IPS-20b (cell line): ENCODE measurements around the gene LRRC75B.
A peak's percentile ranks its signal among the peaks of the same experiment; 100 is the strongest.
"Not testable (repeated sequence)": the region's sequence is repeated elsewhere in the genome, so short reads cannot be mapped to it uniquely, and the experiment has no call there.

Source experiments
- H3K27ac ChIP-seq: one replicate; pipeline ENCODE4 v1.5.1; 2013; ENCODE audit warnings: low read length
- H3K27me3 ChIP-seq: 2 replicates; pipeline ENCODE4 v1.6.1; 2013; ENCODE audit warnings: mild to moderate bottlenecking, low read length, inconsistent platforms; ENCODE audit not compliant: insufficient read depth
- H3K36me3 ChIP-seq: 2 replicates; pipeline ENCODE4 v1.6.1; 2013; ENCODE audit warnings: low read depth, mild to moderate bottlenecking, inconsistent platforms, low read length, moderate library complexity; ENCODE audit not compliant: insufficient read depth
- H3K4me1 ChIP-seq: 2 replicates; pipeline ENCODE4 v1.6.1; 2013; ENCODE audit warnings: mild to moderate bottlenecking, control low read depth, inconsistent platforms, low read length, moderate library complexity; ENCODE audit not compliant: insufficient read depth
- H3K4me3 ChIP-seq: 2 replicates; pipeline ENCODE4 v1.5.1; 2013; ENCODE audit warnings: mild to moderate bottlenecking, low read length, inconsistent platforms
- H3K9ac ChIP-seq: 2 replicates; pipeline ENCODE4 v1.6.1; 2013; ENCODE audit warnings: low read depth, mild to moderate bottlenecking, inconsistent platforms, low read length, moderate library complexity
- H3K9me3 ChIP-seq: 2 replicates; pipeline ENCODE4 v1.6.1; 2013; ENCODE audit warnings: mild to moderate bottlenecking, low read depth, low read length, inconsistent platforms; ENCODE audit not compliant: insufficient read depth

The LRRC75B gene

DNA sequence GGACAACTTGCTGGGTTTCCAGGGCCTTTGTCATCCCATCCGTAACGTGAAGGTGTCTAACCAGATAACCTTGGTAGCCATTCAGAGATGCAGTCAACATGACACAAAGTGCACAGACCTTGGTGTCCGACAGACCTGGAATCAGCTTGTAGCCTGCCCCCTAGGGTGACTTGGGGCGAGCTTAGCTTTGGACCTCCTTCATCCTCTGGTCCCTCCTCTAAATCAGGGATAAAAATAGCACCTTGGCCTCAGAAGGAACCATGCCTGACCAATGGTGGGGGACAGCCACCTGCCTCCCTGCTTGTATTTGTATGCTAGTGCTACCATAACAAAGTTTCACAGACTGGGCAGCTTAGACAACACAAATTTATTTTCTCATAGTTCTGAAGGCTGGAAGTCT is 33.4 kb downstream of the LRRC75B start:
- peaks cover 4% of the 10 kb centered on the region for H3K4me1 ChIP-seq
- no peaks in the 10 kb centered on the region for H3K9me3 ChIP-seq
- no peak overlapping the region for H3K27ac ChIP-seq
- H3K4me3 ChIP-seq, result no peak overlapping the region
- H3K9ac ChIP-seq, result no peak overlapping the region
- H3K36me3 ChIP-seq, result peaks cover 64% of the 10 kb centered on the region
- no peaks in the 10 kb centered on the region for H3K27me3 ChIP-seq

DNA sequence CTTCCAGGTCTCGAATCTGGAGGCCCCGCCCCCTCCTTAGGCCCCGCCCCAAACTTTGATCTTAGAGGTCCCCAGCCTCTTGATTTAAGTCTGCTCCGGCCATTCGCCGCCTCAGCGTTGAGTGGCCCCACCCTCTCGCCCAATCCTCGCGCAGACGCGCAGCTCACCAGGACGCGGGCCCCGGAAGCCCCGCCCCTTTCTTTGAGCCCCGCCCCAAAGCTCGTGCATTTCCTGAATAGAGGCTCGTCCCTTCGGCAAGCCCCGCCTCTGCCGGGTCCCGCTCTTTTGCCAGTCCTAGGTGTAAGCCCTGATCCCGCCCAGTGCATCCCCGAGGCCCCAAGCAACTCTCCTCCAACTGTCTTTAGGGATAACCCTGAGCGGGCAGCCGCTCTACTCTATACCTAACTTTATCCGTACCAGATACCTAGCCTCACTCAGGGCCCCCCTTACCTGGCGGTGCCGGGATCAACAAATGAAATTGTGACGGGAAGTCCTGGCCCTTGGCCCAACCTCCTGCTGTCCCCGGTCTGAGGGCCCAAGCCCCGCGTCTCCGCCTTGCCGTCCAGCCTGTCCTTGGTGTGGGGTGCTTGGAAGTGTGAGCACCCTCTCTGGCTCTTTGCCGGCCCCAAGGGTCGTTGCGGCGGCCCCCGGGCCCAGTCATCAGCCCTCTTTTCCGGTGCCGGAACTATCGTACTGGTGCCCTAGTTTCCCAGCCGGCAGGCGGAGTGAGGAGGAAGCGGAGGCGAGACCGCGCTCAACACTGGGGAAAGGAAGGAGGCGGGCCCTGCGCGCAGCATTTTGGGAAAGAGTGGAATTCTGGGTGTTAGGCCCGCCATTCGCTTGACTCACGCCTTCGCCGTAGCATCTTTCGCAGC is 37.5 kb downstream of the LRRC75B start, which contains the start of gene SNRPD3:
TSS of gene SNRPD3 (plus strand) at position 835 of the 875 bp plus-strand sequence. CDS start 1,676 bp downstream, outside the sequence.
- Histone ChIP-seq H3K9ac (peak within 1 kb of the TSS; percentile 99), H3K27me3 (no peaks in the 10 kb centered on the region), H3K4me1 (peaks cover 10% of the 10 kb centered on the region), H3K4me3 (peak within 1 kb of the TSS; percentile 98), H3K36me3 (peaks cover 36% of the 10 kb centered on the region), H3K27ac (peak within 1 kb of the TSS; percentile 100), H3K9me3 (no peaks in the 10 kb centered on the region)

DNA sequence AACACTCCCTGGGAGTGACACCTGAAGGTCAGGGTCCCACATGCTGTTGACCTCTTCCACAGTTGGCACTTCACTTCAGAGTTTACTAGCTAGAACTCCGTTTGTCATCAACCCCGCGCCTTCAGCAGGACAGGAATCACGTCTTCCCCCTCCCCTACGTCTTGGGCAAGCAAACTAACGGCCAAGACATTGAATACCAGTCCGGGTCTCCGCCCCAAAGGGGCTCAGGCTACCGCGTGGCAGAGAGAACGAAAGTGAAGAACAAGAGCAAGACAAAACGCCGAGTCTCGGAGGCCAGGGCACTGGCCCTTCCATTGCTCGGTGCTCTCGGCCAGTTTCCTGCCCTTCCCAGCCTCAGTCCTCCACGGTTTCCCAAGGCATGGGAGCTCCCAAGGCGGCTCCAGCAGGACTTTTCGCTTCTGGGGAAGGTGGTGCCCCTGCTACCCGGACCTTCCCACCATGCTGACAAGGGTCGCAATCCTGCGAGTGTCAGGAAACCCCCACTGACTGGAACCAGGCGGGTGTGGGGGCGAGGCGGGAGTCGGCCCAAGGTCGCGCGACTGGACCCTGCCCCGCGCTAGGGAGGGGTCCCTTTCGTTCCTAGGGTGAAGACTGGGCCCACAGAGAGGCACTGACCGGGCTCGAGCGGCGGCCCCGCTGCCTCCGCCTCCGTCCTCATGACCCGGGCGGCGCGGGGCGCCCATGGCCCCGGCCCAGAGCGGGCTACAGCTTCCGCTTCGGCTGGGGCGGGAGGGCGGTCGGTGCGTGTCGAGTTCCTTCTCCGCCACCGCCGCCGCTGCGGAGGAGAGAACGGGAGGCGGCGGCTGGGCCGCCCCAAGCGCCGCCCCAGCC is 38.3 kb downstream of the LRRC75B start, which contains the start of gene GUCD1:
TSS of gene GUCD1 (minus strand) at position 826 of the 852 bp plus-strand sequence. CDS start at position 679, 147 bp downstream.
- Histone ChIP-seq H3K9me3 (no peaks in the 10 kb centered on the region), H3K27ac (peak within 1 kb of the TSS; percentile 100), H3K4me3 (peak within 1 kb of the TSS; percentile 98), H3K36me3 (peaks cover 31% of the 10 kb centered on the region), H3K9ac (peak within 1 kb of the TSS; percentile 99), H3K27me3 (no peaks in the 10 kb centered on the region), H3K4me1 (peaks cover 10% of the 10 kb centered on the region)

DNA sequence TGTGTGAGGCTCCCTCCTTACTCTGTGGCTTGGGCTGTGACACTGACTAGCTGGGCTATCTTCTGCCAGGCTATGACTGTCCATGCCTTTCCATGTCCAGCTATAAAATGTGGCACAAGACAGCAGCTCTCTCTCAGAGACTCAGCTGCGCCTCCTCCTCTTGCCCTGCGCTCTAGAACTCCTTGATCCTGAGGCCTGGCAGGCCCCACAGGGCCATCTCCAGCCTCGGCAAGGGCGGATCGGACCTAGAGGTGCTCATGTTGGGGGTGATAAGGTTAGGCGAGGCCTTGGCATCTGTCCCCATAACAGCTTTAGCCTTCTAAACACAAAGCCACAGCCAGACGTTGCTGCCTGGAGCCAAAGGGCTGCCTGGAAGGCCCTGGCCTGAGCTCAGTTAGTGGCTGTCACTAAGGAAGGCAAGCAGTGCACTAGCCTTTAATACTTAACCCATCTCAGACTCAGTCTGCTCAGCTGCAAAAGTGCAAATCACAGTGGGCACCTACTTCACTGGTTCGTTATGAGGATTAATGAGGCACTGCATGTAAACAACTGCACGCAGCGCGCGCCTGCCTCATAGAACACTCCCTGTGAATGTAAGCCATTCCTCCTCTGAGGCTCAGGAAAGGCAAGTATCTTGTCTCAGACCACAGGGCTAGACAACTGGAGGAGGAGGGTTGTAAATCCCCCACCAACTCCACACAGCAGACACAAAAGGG is 39.1 kb downstream of the LRRC75B start:
- H3K36me3 ChIP-seq, result peaks cover 23% of the 10 kb centered on the region
- peaks cover 10% of the 10 kb centered on the region for H3K4me1 ChIP-seq
- H3K9ac ChIP-seq, result peak overlapping the region; percentile 95
- no peaks in the 10 kb centered on the region for H3K27me3 ChIP-seq
- peak overlapping the region; percentile 16 for H3K27ac ChIP-seq
- peak overlapping the region; percentile 98 for H3K4me3 ChIP-seq
- H3K9me3 ChIP-seq, result no peaks in the 10 kb centered on the region

DNA sequence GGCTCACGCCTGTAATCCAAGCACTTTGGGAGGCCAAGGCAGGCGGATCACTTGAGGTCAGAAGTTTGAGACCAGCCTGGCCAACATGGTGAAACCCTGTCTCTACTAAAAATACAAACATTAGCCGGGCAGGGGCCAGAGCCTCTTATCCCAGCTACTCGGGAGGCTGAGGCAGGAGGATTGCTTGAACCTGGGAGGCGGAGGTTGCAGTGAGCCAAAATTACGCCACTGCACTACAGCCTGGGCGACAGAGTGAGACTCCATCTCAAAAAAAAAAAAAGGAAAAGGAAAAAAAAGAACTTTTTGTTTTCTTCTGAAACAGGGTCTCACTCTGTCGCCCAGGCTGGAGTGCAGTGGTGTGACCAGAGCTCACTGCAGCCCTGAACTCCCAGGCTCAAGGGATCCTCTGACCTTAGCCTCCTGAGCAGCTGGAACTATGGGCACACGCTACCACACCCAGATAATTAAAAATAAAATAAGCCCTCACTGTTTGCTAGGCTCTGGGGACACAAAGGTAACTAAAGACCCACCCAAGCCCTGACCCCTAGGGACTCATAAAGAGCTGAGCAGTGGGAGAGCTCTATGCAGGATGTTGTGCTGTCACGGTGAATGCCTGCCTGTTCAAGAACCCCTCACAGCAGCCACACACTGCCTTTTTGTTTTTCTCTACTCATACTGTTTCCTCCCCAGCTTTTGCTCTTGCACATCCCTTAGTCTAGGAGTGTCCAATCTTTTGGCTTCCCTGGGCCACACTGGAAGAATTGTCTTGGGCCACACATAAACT is 40.2 kb downstream of the LRRC75B start:
- not testable (repeated sequence) for H3K9me3 ChIP-seq, H3K27me3 ChIP-seq, H3K4me3 ChIP-seq, H3K27ac ChIP-seq
- Histone ChIP-seq H3K36me3 (peaks cover 20% of the 10 kb centered on the region), H3K9ac (peak overlapping the region; percentile 95; the same call in 1 of the 2 replicates), H3K4me1 (peaks cover 10% of the 10 kb centered on the region)

DNA sequence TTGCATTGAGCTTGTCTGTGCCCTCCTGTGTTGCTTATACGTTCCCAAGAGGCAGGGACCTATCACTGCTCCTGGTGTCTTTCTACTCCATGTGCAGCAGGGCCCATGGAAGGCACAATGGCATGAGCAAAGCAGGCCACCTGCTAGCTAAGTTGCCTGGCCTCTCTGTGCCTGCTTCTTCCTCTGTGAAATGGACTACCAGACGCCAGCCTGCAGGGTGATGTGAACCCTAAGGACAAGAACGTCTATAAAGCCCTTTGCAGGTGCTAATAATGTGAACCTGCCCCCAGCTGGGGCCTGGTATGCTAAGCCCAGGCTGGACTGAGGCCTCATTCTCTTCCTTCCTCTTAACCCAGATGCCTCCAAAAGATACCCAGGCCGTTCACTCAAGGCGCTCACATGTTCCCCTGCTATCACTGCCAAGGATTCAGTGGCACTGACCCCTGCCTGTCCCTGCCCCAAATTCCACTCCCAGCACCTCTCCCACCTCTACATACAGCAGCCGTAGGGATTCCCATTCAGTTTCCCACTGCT is 41.9 kb downstream of the LRRC75B start:
- Histone ChIP-seq H3K27ac (no peak overlapping the region), H3K9ac (no peak overlapping the region), H3K4me3 (no peak overlapping the region), H3K36me3 (peaks cover 30% of the 10 kb centered on the region), H3K9me3 (no peaks in the 10 kb centered on the region), H3K27me3 (no peaks in the 10 kb centered on the region), H3K4me1 (peaks cover 7% of the 10 kb centered on the region; the same call in 1 of the 2 replicates)

DNA sequence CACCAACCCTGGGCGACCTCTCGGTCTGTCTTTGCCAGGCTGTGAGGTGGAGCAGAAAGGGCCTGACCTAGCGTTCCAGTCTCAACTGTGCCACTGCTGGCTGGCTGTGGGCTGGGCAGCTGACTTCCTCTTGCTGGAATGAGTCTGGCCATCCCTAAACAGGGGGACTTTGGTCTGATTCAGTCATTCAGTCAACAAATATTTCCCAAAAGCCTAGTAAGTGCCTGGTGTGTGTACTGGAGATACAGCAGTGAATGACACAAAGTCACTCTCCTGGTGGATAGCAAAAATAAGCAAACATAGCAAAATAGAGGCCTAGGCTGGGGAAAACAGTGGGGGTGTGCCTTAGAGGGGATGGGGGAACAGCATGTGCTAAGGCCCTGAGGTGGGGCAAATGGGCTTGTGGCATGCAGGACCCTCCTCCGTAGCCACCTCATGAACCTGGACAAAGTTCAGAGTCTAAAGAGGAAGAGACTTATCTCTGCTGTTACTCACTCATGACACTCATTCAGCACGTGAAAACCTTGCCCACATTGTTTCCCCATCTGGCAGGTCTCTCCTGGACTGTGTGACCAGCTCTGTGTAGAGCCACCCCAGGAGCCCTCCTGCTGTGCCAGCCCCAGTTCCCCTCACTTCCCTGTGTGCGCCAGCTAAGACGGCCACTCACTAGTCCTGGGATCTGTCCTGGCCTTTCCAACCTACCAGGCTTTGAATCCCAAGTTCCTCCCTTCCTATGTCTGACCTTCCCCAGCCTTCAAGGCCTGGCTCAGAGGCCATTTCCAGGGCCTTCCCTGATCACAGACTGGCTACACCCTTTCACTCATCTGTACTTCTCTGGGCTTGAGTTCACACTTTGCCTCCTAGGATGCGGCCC is 42.6 kb downstream of the LRRC75B start:
- H3K4me3 ChIP-seq, result no peak overlapping the region
- H3K27me3 ChIP-seq, result no peaks in the 10 kb centered on the region
- no peak overlapping the region for H3K9ac ChIP-seq
- H3K4me1 ChIP-seq, result peaks cover 7% of the 10 kb centered on the region; the same call in 1 of the 2 replicates
- H3K27ac ChIP-seq, result no peak overlapping the region
- H3K36me3 ChIP-seq, result peaks cover 30% of the 10 kb centered on the region
- H3K9me3 ChIP-seq, result no peaks in the 10 kb centered on the region

DNA sequence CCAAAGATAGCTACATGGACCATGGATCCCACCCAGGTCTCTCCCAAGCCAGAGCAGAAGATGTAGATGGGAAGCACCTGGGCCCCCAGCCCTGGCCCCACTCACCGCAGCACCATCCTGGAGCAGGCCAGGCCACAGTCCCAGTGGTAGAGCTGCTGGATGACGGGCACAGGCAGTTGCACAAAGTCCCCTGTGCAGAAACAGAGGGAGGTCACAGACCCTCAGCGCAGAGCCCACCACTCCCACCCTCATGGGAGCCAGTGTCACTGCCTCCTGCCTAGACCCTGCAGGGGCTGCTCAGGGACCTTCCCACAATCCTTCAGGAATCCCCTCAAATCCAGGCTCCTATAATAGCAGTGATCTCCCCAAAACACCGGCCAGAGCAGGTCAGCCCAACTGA is 44.1 kb downstream of the LRRC75B start:
- H3K27ac ChIP-seq, result no peak overlapping the region
- no peak overlapping the region for H3K4me3 ChIP-seq
- peaks cover 3% of the 10 kb centered on the region; the same call in 1 of the 2 replicates for H3K4me1 ChIP-seq
- no peak overlapping the region for H3K9ac ChIP-seq
- H3K36me3 ChIP-seq, result peaks cover 40% of the 10 kb centered on the region
- no peaks in the 10 kb centered on the region for H3K27me3 ChIP-seq
- no peaks in the 10 kb centered on the region for H3K9me3 ChIP-seq

DNA sequence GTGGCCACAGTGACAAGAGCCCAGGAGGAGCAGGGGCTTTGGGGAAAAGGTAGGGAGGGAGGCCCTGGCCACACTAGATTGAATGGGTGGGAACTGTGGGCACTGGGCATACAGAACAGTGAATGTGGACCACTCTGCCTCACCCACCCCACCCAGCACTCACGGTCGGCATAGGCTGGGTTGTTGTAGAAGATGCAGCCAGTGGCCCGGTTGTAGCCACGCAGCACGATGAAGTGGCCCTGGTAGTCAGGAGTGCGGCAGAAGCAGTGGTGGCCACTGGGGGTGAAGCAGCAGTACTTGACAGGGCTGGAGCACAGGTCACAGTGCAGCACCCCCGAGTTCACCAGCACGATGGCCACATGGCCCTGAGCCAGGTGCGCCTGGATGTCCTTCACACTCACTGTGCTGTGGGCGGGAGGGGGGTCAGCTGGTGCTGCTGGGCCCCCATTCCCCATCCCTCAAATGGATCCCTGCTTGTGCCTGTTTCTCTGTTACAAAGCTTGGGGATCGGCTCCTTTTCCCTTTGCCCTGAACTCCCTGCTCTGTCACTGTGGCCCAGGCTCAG is 49.1 kb downstream of the LRRC75B start:
- Histone ChIP-seq H3K36me3 (peaks cover 72% of the 10 kb centered on the region), H3K27me3 (no peaks in the 10 kb centered on the region), H3K4me3 (no peak overlapping the region), H3K27ac (no peak overlapping the region), H3K4me1 (no peaks in the 10 kb centered on the region), H3K9ac (no peak overlapping the region), H3K9me3 (no peaks in the 10 kb centered on the region)

DNA sequence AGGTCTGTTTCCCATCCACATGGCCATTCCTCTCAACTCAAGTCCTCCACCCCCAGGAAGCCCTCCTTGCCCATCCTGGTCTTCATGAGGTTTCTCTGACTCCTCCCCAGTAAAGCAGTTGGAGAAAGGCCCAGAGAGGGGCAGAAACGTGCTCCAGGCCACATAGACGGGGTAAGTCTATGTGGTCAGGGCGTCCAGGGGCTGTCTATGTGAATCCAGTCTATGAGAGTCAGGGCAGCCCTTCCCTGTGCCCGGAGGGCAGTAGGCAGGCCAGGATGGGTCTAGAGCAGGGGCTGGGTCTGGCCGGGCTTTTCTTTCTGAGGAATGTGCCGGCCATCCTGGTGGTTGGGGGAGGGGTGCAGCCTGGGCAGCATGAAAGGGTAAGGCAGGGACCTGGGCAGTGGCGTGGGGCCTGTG is 49.7 kb downstream of the LRRC75B start:
- H3K36me3 ChIP-seq, result peaks cover 69% of the 10 kb centered on the region
- H3K9me3 ChIP-seq, result no peaks in the 10 kb centered on the region
- H3K4me1 ChIP-seq, result no peaks in the 10 kb centered on the region
- no peak overlapping the region for H3K4me3 ChIP-seq
- no peak overlapping the region for H3K27ac ChIP-seq
- no peaks in the 10 kb centered on the region for H3K27me3 ChIP-seq
- H3K9ac ChIP-seq, result no peak overlapping the region
